ENCODE measurements around the gene FBXW10B. TPM values are rescaled to one million over a fixed set of nuclear protein-coding genes. Genes with fewer than 3 reads are reported as not detected.
"Not testable (repeated sequence)": the region's sequence is repeated elsewhere in the genome, so short reads cannot be mapped to it uniquely, and the experiment has no call there.

Gene FBXW10B, protein sequence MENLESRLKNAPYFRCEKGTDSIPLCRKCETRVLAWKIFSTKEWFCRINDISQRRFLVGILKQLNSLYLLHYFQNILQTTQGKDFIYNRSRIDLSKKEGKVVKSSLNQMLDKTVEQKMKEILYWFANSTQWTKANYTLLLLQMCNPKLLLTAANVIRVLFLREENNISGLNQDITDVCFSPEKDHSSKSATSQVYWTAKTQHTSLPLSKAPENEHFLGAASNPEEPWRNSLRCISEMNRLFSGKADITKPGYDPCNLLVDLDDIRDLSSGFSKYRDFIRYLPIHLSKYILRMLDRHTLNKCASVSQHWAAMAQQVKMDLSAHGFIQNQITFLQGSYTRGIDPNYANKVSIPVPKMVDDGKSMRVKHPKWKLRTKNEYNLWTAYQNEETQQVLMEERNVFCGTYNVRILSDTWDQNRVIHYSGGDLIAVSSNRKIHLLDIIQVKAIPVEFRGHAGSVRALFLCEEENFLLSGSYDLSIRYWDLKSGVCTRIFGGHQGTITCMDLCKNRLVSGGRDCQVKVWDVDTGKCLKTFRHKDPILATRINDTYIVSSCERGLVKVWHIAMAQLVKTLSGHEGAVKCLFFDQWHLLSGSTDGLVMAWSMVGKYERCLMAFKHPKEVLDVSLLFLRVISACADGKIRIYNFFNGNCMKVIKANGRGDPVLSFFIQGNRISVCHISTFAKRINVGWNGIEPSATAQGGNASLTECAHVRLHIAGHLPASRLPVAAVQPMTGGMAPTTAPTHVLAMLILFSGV
- under 1 TPM in 1 of 2 experiments, not detected in 1; 0.94 TPM for total RNA-seq

DNA sequence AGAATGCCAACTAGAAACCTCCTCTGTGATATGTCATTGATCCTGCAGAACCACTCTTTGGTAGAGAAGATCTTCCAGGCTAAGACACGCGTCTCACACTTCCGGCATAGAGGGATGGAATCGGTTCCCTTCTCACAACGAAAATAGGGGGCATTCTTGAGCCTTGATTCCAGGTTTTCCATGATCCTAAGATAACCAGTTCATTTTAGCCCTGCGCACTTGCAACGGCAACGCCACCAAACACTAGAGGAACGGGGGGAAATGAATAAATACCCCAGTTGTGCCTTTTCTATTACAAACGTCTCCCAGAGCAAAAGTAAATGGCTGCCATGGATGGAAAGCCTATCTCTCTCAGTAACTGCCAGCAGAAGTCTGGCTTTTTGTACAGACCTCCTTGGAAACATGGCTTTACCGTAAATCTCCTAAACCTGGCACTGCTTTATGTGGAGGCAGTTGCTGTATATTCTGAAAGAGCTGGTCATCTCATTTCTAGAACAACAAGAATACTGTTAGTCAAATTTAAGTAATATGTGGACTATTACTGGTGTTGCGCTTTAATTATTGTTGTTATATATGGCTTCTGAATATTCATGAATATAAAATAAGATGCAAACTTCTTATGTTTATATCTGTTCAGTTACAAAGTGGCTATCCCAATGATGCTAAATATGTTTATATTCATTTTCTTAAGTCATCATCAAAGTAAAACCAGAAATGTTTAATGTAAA is at the start of gene FBXW10B:
Gene FBXW10B, minus strand, starts transcription at position 374 of the 728 bp plus-strand sequence. Its CDS starts 192 bp downstream, at position 182.
- H3K36me3 Mint-ChIP-seq; DNase-seq; ATAC-seq (ENCODE audit: low read depth); POLR2A ChIA-PET; H3K27me3 Mint-ChIP-seq; H3K4me1 Mint-ChIP-seq; H3K9me3 Mint-ChIP-seq; H3K4me3 Mint-ChIP-seq; H3K27ac Mint-ChIP-seq: not testable (repeated sequence)

- Mint-ChIP-seq H3K36me3 (peaks cover 23% of the 10 kb centered on the region), H3K27me3 (no peaks in the 10 kb centered on the region), H3K9me3 (no peaks in the 10 kb centered on the region), H3K27ac (no peak overlapping the region), H3K4me1 (peaks cover 12% of the 10 kb centered on the region), H3K4me3 (no peak overlapping the region)
- POLR2A ChIA-PET: no interaction called here
- no peak for ATAC-seq (ENCODE audit: low read depth)
- no peak for DNase-seq
These were observed 44.2 kb upstream of the FBXW10B start for GRCh38 chr17:15663691-15664090.

- H3K27ac Mint-ChIP-seq: no peak overlapping the region
- no peaks in the 10 kb centered on the region for H3K9me3 Mint-ChIP-seq
- H3K4me3 Mint-ChIP-seq: no peak overlapping the region
- H3K36me3 Mint-ChIP-seq: peaks cover 19% of the 10 kb centered on the region
- no peaks in the 10 kb centered on the region for H3K27me3 Mint-ChIP-seq
- H3K4me1 Mint-ChIP-seq: peaks cover 12% of the 10 kb centered on the region
- DNase-seq: no peak
- POLR2A ChIA-PET: no interaction called here
- no peak for ATAC-seq (ENCODE audit: low read depth)
These were observed 43.7 kb upstream of the FBXW10B start for GRCh38 chr17:15663176-15663575.

- DNase-seq (no peak), ATAC-seq (ENCODE audit: low read depth) (no peak)
- no peak overlapping the region for H3K4me3 Mint-ChIP-seq
- H3K27me3 Mint-ChIP-seq: no peaks in the 10 kb centered on the region
- peaks cover 16% of the 10 kb centered on the region for H3K36me3 Mint-ChIP-seq
- H3K9me3 Mint-ChIP-seq: no peaks in the 10 kb centered on the region
- no peak overlapping the region for H3K27ac Mint-ChIP-seq
- POLR2A ChIA-PET: no interaction called here
- H3K4me1 Mint-ChIP-seq: peaks cover 12% of the 10 kb centered on the region
These were observed 43.2 kb upstream of the FBXW10B start for GRCh38 chr17:15662681-15663080.

DNA sequence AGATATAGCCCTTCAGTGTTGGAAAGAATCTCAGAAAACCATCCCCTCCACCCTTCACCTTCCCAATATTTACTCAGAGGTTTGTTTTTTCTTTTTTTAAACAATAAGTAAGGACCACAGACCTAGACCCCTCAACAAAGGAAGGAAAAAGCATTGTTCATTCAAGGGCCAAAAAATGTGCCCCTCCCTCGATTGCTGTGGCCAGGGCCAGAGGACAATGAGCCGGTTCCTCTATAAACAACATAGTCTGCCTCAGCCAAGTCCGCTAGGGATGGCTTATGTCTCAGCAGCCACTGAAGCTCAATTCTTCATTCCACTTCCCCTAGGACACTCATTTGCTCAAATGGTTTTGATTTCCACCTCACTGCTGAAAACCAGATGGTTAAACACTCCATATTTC is 40.6 kb upstream of the FBXW10B start:
- POLR2A ChIA-PET: no interaction called here
- peaks cover 21% of the 10 kb centered on the region for H3K36me3 Mint-ChIP-seq

GRCh38 chr17:15659663-15660062 is 40.2 kb upstream of the FBXW10B start:
- Mint-ChIP-seq H3K36me3 (peaks cover 21% of the 10 kb centered on the region), H3K4me1 (peaks cover 15% of the 10 kb centered on the region), H3K9me3 (no peaks in the 10 kb centered on the region), H3K4me3 (no peak overlapping the region), H3K27me3 (no peaks in the 10 kb centered on the region), H3K27ac (no peak overlapping the region)
- no peak for ATAC-seq (ENCODE audit: low read depth)
- DNase-seq: no peak
- POLR2A ChIA-PET: no interaction called here

More for the DNA sequence above, 40.6 kb upstream of the FBXW10B start:
- H3K27ac Mint-ChIP-seq: no peak overlapping the region
- H3K4me1 Mint-ChIP-seq: peaks cover 15% of the 10 kb centered on the region
- no peak overlapping the region for H3K4me3 Mint-ChIP-seq
- no peaks in the 10 kb centered on the region for H3K27me3 Mint-ChIP-seq
- DNase-seq: no peak
- H3K9me3 Mint-ChIP-seq: no peaks in the 10 kb centered on the region
- ATAC-seq (ENCODE audit: low read depth): no peak

- H3K9me3 Mint-ChIP-seq: no peaks in the 10 kb centered on the region
- H3K27me3 Mint-ChIP-seq: no peaks in the 10 kb centered on the region
- ATAC-seq (ENCODE audit: low read depth): no peak
These were observed 39.7 kb upstream of the FBXW10B start for GRCh38 chr17:15659236-15659635.

GRCh38 chr17:15658296-15658695 is 38.8 kb upstream of the FBXW10B start:
- Mint-ChIP-seq H3K27me3 (no peaks in the 10 kb centered on the region), H3K4me3 (no peak overlapping the region), H3K27ac (no peak overlapping the region), H3K9me3 (no peaks in the 10 kb centered on the region), H3K4me1 (peaks cover 10% of the 10 kb centered on the region), H3K36me3 (peaks cover 14% of the 10 kb centered on the region)
- ATAC-seq (ENCODE audit: low read depth) (no peak), DNase-seq (no peak)
- POLR2A ChIA-PET: no interaction called here

More at GRCh38 chr17:15659236-15659635, 39.7 kb upstream of the FBXW10B start:
- peaks cover 15% of the 10 kb centered on the region for H3K4me1 Mint-ChIP-seq
- H3K27ac Mint-ChIP-seq: no peak overlapping the region
- peaks cover 20% of the 10 kb centered on the region for H3K36me3 Mint-ChIP-seq
- DNase-seq: no peak
- H3K4me3 Mint-ChIP-seq: no peak overlapping the region
- POLR2A ChIA-PET: no interaction called here

GRCh38 chr17:15657868-15658267 is 38.4 kb upstream of the FBXW10B start:
- ATAC-seq (ENCODE audit: low read depth) (no peak), DNase-seq (no peak)
- Mint-ChIP-seq H3K9me3 (no peaks in the 10 kb centered on the region), H3K36me3 (peaks cover 14% of the 10 kb centered on the region), H3K4me3 (no peak overlapping the region), H3K27ac (no peak overlapping the region), H3K27me3 (no peaks in the 10 kb centered on the region), H3K4me1 (peaks cover 10% of the 10 kb centered on the region)
- POLR2A ChIA-PET: no interaction called here

GRCh38 chr17:15654886-15655561 is 35.5 kb upstream of the FBXW10B start:
- DNase-seq (no peak), ATAC-seq (ENCODE audit: low read depth) (no peak)
- H3K36me3 Mint-ChIP-seq: peaks cover 9% of the 10 kb centered on the region
- H3K27ac Mint-ChIP-seq: no peak overlapping the region
- no peak overlapping the region for H3K4me3 Mint-ChIP-seq
- H3K27me3 Mint-ChIP-seq: no peaks in the 10 kb centered on the region
- H3K4me1 Mint-ChIP-seq: peaks cover 11% of the 10 kb centered on the region
- POLR2A ChIA-PET: no interaction called here
- H3K9me3 Mint-ChIP-seq: no peaks in the 10 kb centered on the region

DNA sequence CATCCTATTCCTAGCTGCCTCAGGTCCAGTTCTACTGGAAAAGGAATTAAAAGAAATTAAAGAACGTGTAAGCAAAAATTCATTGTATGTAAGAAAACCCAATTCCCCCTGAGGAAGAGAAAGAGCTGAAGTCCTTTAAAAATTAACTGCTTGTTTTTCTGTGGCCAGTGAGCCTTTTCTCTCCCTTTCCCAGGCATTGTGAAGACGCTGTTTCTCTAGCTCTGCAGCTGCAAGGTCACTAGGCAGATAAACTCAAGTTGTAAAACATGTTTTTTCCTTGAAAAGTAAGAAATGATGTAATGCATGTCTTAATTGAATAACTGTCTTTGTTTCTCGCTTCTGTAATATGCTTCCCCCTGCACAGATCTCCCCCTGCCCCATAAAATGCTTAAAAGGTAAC is 34.9 kb upstream of the FBXW10B start:
- H3K9me3 Mint-ChIP-seq; H3K36me3 Mint-ChIP-seq; H3K27ac Mint-ChIP-seq; ATAC-seq (ENCODE audit: low read depth); H3K27me3 Mint-ChIP-seq; H3K4me3 Mint-ChIP-seq; DNase-seq; POLR2A ChIA-PET: not testable (repeated sequence)
- peaks cover 11% of the 10 kb centered on the region for H3K4me1 Mint-ChIP-seq

DNA sequence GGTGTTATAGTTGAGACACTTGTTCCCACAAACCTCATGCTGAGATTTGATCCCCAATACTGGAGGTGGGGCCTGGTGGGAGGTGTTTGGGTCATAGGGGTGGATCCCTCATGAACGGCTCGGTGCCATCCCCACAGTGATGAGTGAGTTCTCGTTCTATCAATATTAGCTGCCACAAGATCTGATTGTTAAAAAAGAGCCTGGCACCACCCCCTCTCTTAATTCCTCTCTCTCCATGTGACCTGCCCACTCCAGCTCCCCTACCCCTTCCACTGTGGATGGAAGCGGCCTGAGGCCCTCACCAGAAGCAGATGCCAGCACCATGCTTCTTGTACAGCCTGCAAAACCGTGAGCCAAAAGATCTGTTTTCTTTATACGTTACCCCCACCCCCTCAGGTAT is 33.5 kb upstream of the FBXW10B start:
- POLR2A ChIA-PET: no interaction called here
- no peak for ATAC-seq (ENCODE audit: low read depth)
- peaks cover 11% of the 10 kb centered on the region for H3K4me1 Mint-ChIP-seq
- H3K36me3 Mint-ChIP-seq: peaks cover 9% of the 10 kb centered on the region
- no peaks in the 10 kb centered on the region for H3K9me3 Mint-ChIP-seq
- no peak overlapping the region for H3K4me3 Mint-ChIP-seq
- no peaks in the 10 kb centered on the region for H3K27me3 Mint-ChIP-seq
- no peak for DNase-seq
- H3K27ac Mint-ChIP-seq: no peak overlapping the region

DNA sequence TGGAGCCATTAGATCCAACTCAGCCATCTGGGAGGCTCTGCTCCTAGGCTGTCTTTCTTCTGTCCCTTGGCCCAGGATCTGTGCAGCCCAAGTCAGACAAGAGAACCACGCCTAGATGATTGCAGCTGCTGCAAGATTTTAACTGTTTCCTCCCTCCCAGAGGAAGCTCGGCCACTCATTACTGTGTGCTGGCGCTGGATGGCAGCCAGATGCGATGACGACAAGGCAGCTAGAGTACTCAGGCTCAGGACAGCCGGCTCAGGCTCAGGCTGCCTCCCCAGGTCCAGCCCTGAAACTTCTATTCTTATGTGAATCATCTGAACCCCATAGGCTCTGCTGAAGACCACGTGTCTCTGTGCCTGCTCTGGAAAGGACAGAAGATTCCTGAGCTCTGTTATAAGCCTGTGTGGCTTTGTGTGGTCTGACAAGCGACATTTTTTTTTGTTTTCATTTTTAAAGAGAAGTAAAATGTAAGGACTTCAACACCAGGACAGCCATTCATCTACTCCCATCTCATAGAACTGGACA is 32.1 kb upstream of the FBXW10B start:
- peak overlapping the region; percentile 58 for H3K4me3 Mint-ChIP-seq
- H3K9me3 Mint-ChIP-seq: no peaks in the 10 kb centered on the region
- peak; percentile 92 for ATAC-seq (ENCODE audit: low read depth)
- H3K27me3 Mint-ChIP-seq: no peaks in the 10 kb centered on the region
- POLR2A ChIA-PET: interaction anchor here (1.2 kb wide), 1 partner anchor 348 kb away, joined by 4 read pairs; the partner anchor contains the start of genes TTC19 and ZSWIM7
- peak overlapping the region; percentile 65 for H3K27ac Mint-ChIP-seq
- H3K36me3 Mint-ChIP-seq: peaks cover 5% of the 10 kb centered on the region
- peaks cover 9% of the 10 kb centered on the region for H3K4me1 Mint-ChIP-seq
- DNase-seq: peak; percentile 43

All from activated naive CD8-positive, alpha-beta T cell treated with anti-CD3 and anti-CD28 coated beads, Interleukin-2, amount 10 ng/mL, durations not matched to agents 7 days and 5 days (primary cell).